Karpas-422 (cell line): ENCODE data around the gene CLK3. TPM values are rescaled to one million over a fixed set of nuclear protein-coding genes. Genes with fewer than 3 reads are reported as not detected.
"Not testable (repeated sequence)": the region's sequence is repeated elsewhere in the genome, so short reads cannot be mapped to it uniquely, and the experiment has no call there.

Source experiments
- DNase-seq: peaks from one replicate; pipeline ENCODE4 v3.0.0-alpha.2; 2015
- H2AFZ ChIP-seq: fragments of 200-600 bp; sonication (generic); 2 replicates; pipeline ENCODE4 v1.6.1; 2014; ENCODE audit warnings: antibody characterized with exemption, low read length, mixed read lengths
- H3K27ac ChIP-seq: fragments of 200-600 bp; sonication (generic); 2 replicates; pipeline ENCODE4 v1.5.1; 2014; ENCODE audit warnings: mild to moderate bottlenecking, low read length, moderate library complexity
- H3K27me3 ChIP-seq: fragments of 200-600 bp; sonication (generic); 2 replicates; pipeline ENCODE4 v1.6.1; 2014; ENCODE audit warnings: low read length, mixed read lengths
- H3K36me3 ChIP-seq: fragments of 200-600 bp; sonication (generic); 2 replicates; pipeline ENCODE4 v1.6.1; 2014; ENCODE audit warnings: low read length, mixed read lengths; ENCODE audit not compliant: insufficient read depth
- H3K4me1 ChIP-seq: fragments of 200-600 bp; sonication (generic); 2 replicates; pipeline ENCODE4 v1.6.1; 2014; ENCODE audit warnings: mild to moderate bottlenecking, low read length, mixed read lengths
- H3K4me2 ChIP-seq: fragments of 200-600 bp; sonication (generic); 2 replicates; pipeline ENCODE4 v1.6.1; 2014; ENCODE audit warnings: low read length, low read depth, mild to moderate bottlenecking; ENCODE audit not compliant: poor library complexity, severe bottlenecking
- H3K4me3 ChIP-seq: fragments of 200-600 bp; sonication (generic); 2 replicates; pipeline ENCODE4 v1.5.1; 2014; ENCODE audit warnings: mild to moderate bottlenecking, antibody characterized with exemption, low read length, mixed read lengths
- H3K79me2 ChIP-seq: fragments of 200-600 bp; sonication (generic); 2 replicates; pipeline ENCODE4 v1.6.1; 2014; ENCODE audit warnings: mild to moderate bottlenecking, low read length, mixed read lengths
- H3K9ac ChIP-seq: fragments of 200-600 bp; sonication (generic); 2 replicates; pipeline ENCODE4 v1.6.0; 2014; ENCODE audit warnings: low read length
- H3K9me2 ChIP-seq: fragments of 200-600 bp; sonication (generic), shearing (Covaris generic); replicated peaks from 2 replicates; pipeline ENCODE4 v1.6.0; 2014; ENCODE audit warnings: mild to moderate bottlenecking, low read length, moderate library complexity; ENCODE audit not compliant: insufficient read depth
- H3K9me3 ChIP-seq: fragments of 300-700, 200-600 bp; sonication (generic); 2 replicates; pipeline ENCODE4 v1.6.1; 2014; ENCODE audit warnings: low read length, mixed read lengths
- H4K20me1 ChIP-seq: fragments of 200-600 bp; sonication (generic); 2 replicates; pipeline ENCODE4 v1.6.1; 2014; ENCODE audit warnings: mild to moderate bottlenecking, antibody characterized with exemption, low read length, low read depth; ENCODE audit not compliant: insufficient read depth
- total RNA-seq: library from RNA; depleted of rRNA; stranded (reverse); fragments of >200 nt; shearing (Covaris generic); gene quantifications from 2 replicates; pipeline ENCODE4 v1.2.3, GENCODE V29; 2014; ENCODE audit warnings: low replicate concordance

The CLK3 gene
- total RNA-seq, 1 experiment from 2014 or later = 114 TPM

DNA sequence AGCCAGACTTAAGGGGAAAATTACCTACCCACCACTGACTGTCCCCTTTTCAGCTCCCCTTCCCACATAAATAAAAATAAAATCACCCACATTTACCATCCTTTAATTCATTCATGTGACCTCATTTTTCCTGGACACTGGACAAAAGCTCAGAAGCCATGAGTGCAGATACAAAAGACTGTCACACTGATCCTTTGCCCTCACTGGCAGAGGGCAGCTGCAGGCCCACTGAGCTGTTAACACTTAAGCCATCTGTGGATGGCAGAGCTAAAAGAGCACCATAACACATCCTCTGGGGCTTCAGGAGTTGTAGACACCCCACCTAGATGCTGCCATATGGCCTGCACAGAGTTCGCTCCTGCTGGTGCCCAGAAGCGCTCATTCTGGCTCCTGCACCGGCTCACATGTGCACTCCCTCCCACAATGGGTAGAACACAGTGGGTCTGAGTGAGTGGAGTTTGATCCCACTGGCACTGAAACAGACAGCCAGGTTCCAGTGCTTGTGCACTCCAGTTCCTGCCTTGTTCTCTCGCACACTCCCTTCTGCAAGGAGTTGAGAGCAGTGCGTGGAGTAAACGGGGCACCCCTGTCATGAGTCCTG lies 41.4 kb downstream of the CLK3 start:
- Histone ChIP-seq H3K27me3 (no peaks in the 10 kb centered on the region), H3K4me1 (no peaks in the 10 kb centered on the region), H3K9ac (no peak overlapping the region), H3K36me3 (peaks cover 8% of the 10 kb centered on the region; the same call in 1 of the 2 replicates), H3K79me2 (peaks cover 64% of the 10 kb centered on the region), H2AFZ (no peak overlapping the region), H3K4me3 (no peak overlapping the region), H4K20me1 (0 out of 2 replicates have a peak, but pooled peaks cover 3% of the 10 kb centered on the region), H3K9me3 (no peaks in the 10 kb centered on the region), H3K9me2 (no peaks in the 10 kb centered on the region), H3K27ac (no peak overlapping the region), H3K4me2 (no peak overlapping the region)
- DNase-seq = no peak

DNA sequence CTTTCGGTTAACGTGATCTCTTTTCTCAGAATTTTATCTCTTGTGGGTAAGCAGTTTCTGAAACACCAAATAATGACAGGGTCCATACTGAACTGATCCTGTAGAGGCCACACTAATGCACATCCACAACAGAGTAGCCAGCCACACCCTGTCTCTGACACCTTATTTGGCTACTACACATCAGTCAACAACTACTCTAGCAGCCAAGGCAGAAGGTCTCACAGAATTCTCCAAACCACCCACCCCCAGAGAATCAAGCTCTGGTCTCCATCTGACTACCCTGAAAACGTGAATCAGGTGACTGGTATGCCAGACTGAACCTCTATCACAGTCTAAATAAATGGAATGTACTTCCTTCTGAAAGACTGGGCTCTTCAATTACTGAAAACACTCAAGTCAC lies 42.2 kb downstream of the CLK3 start:
- H3K36me3 ChIP-seq = peaks cover 8% of the 10 kb centered on the region; the same call in 1 of the 2 replicates
- DNase-seq = no peak
- H3K4me1 ChIP-seq = no peaks in the 10 kb centered on the region
- no peak overlapping the region for H3K4me2 ChIP-seq
- H3K27me3 ChIP-seq = no peaks in the 10 kb centered on the region
- no peaks in the 10 kb centered on the region for H3K9me2 ChIP-seq
- no peak overlapping the region for H3K27ac ChIP-seq
- H4K20me1 ChIP-seq = 0 out of 2 replicates have a peak, but pooled peaks cover 3% of the 10 kb centered on the region
- no peak overlapping the region for H2AFZ ChIP-seq
- no peak overlapping the region for H3K4me3 ChIP-seq
- no peaks in the 10 kb centered on the region for H3K9me3 ChIP-seq
- H3K9ac ChIP-seq = no peak overlapping the region
- H3K79me2 ChIP-seq = peaks cover 71% of the 10 kb centered on the region

DNA sequence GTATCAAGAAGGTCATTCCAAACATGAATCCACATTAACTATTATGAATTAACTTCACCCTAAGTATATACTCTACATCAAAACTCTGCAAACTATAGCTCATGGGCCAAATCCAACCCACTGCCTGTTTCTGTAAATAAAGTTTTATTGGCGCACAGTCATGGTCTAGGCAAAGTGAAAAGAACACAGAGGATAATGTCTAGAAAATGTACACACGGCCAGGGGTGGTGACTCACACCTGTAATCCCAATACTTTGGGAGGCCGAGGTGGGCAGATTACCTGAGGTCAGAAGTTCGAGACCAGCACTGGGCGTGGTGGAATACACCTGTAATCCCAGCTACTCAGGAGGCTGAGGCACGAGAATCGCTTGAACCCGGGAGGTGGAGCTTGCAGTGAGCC lies 45.6 kb downstream of the CLK3 start:
- H3K9me3 ChIP-seq = not testable (repeated sequence)

DNA sequence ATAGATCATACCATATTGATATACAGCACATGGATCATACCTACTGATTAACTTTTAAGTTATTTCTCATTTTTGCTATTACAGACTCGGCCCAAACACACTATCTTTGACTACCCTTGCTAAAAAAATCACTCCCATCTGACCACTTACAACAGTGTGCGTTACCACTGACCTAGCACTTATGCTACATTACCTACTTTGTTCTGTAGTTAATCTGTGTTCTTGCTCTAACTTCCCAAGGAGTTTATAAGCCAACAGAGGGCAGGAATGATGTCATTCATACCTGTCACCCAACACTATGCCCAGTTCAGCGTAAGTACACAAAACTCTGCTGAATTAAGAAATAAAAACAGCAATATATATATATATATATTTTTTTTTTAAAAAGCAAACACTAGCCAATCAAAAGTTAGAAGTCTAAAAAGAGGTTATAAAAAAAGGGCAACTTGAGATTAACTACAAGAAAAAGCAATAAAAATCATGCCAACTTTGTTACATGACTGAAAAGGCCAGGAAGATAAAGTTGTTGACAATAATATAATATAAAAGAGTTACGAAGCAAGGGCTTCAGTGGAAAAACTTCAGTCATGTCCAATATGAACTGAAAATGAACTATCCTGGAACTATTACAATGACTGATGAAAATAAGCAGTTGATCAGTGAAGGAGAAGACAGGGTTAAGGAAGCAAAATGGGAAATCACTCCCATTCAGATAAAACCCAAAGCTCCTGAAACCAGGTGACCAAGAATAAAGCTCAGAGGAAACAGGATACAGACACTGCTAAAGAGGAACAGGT lies 46.6 kb downstream of the CLK3 start:
- 0 out of 2 replicates have a peak, but pooled peaks cover 3% of the 10 kb centered on the region for H4K20me1 ChIP-seq
- DNase-seq = no peak
- no peak overlapping the region for H2AFZ ChIP-seq
- H3K36me3 ChIP-seq = no peaks in the 10 kb centered on the region; the same call in 1 of the 2 replicates
- no peaks in the 10 kb centered on the region for H3K27me3 ChIP-seq
- no peak overlapping the region for H3K27ac ChIP-seq
- no peaks in the 10 kb centered on the region for H3K9me2 ChIP-seq
- H3K4me1 ChIP-seq = no peaks in the 10 kb centered on the region
- H3K4me2 ChIP-seq = no peak overlapping the region
- H3K79me2 ChIP-seq = peaks cover 74% of the 10 kb centered on the region
- H3K9ac ChIP-seq = no peak overlapping the region
- H3K9me3 ChIP-seq = no peaks in the 10 kb centered on the region
- no peak overlapping the region for H3K4me3 ChIP-seq

More for the DNA sequence above, 45.6 kb downstream of the CLK3 start:
- peaks cover 75% of the 10 kb centered on the region for H3K79me2 ChIP-seq
- not testable (repeated sequence) for DNase-seq, H2AFZ ChIP-seq, H3K4me1 ChIP-seq, H3K9ac ChIP-seq, H4K20me1 ChIP-seq, H3K27ac ChIP-seq, H3K9me2 ChIP-seq, H3K4me3 ChIP-seq, H3K27me3 ChIP-seq, H3K36me3 ChIP-seq, H3K4me2 ChIP-seq

DNA sequence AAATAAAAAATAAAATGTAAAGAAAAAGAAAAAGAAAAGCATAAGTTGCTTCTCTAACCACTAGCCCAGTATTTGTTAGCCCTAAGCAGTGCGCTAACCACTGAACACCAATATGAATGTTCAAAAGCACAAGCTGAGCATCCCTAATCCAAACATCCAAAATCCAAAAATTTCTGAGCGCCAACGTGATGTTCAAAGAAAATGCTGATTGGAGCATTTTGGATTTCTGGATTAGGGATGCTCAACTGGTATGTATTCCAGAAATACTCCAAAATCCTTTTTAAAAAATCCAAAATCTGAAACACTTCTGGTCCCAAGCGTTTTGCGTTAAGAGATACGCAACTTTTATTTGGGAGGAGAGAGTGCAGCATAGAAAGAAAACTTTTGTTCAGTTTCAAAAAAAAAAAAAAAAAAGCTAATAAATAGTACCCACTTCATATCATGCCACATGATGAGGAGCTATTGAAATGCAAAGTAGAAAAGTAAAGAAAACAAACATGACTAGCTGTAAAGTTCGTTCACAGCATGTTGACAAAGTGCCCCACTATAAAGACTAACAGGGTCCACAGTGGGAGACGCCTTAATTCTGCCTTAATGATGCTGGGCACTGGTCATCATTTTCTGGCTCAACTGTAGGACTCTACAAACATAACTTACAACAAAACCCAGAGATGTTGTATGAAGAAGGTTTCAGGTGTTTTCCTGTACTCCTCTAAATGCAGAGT lies 47.8 kb downstream of the CLK3 start:
- no peak overlapping the region for H3K9ac ChIP-seq
- no peak overlapping the region for H3K4me2 ChIP-seq
- H3K27me3 ChIP-seq = no peaks in the 10 kb centered on the region
- H3K27ac ChIP-seq = no peak overlapping the region
- no peaks in the 10 kb centered on the region for H3K9me2 ChIP-seq
- H3K4me3 ChIP-seq = no peak overlapping the region
- peaks cover 4% of the 10 kb centered on the region; the same call in 1 of the 2 replicates for H3K36me3 ChIP-seq
- no peaks in the 10 kb centered on the region for H3K4me1 ChIP-seq
- peaks cover 74% of the 10 kb centered on the region for H3K79me2 ChIP-seq
- no peak overlapping the region for H2AFZ ChIP-seq
- DNase-seq = no peak
- 0 out of 2 replicates have a peak, but pooled peaks cover 3% of the 10 kb centered on the region for H4K20me1 ChIP-seq
- H3K9me3 ChIP-seq = no peaks in the 10 kb centered on the region

DNA sequence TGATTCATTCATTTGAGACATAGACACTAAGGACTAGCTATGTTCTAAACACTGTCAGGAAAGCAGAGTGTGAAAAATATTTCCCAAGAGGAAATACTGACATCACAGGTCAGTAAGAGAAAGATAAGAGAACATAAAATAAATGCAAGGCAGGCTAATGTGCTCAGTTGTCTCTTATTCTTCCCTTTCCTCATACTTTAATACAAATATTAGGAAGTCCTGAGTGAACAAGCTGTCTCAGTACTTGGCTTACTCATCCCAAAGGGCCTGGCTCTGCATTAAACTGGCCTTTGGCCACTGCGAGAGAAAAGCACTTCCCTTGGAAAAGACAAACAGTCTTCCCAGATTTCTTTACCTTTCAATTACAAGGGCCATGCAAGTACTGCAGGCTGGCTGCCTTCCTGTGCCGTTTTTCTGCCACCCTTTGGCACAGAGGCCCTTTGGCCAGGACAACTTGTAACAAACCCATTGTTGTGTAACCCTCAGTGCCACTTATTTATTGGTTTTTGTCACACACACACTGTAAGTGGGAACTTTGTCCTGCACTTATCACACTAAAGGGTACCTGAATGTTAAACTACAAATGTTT lies 48.5 kb downstream of the CLK3 start:
- peaks cover 70% of the 10 kb centered on the region for H3K79me2 ChIP-seq
- H3K4me3 ChIP-seq = no peak overlapping the region
- H3K9ac ChIP-seq = no peak overlapping the region
- no peaks in the 10 kb centered on the region for H3K9me2 ChIP-seq
- H3K27me3 ChIP-seq = no peaks in the 10 kb centered on the region
- H4K20me1 ChIP-seq = 0 out of 2 replicates have a peak, but pooled peaks cover 3% of the 10 kb centered on the region
- no peaks in the 10 kb centered on the region for H3K9me3 ChIP-seq
- H3K4me1 ChIP-seq = no peaks in the 10 kb centered on the region
- no peak for DNase-seq
- no peak overlapping the region for H2AFZ ChIP-seq
- no peak overlapping the region for H3K4me2 ChIP-seq
- no peak overlapping the region for H3K27ac ChIP-seq
- peaks cover 4% of the 10 kb centered on the region; the same call in 1 of the 2 replicates for H3K36me3 ChIP-seq

DNA sequence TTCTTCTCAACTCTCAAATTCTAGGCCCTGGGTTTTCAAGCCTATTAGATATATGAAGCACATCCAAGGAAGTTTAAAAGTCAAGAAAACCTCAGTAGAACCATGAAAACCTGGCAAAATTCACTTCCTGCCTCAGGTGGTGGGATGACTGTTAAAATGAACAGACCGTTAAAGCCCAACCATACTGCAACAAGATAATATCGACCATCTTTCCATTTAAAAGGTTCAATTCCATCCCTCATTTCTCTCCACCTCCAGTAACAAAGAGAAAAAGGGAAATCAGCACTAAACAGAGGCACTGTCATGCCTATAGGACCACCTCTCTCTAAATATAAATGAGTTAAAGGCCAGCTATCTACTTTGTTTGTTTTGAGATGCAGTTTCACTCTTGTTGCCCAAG lies 49.0 kb downstream of the CLK3 start:
- no peak overlapping the region for H2AFZ ChIP-seq
- no peaks in the 10 kb centered on the region for H3K27me3 ChIP-seq
- H3K27ac ChIP-seq = no peak overlapping the region
- no peaks in the 10 kb centered on the region for H3K4me1 ChIP-seq
- H3K4me2 ChIP-seq = no peak overlapping the region
- DNase-seq = no peak
- H3K9me2 ChIP-seq = no peaks in the 10 kb centered on the region
- no peak overlapping the region for H3K4me3 ChIP-seq
- H4K20me1 ChIP-seq = 0 out of 2 replicates have a peak, but pooled peaks cover 3% of the 10 kb centered on the region
- H3K9ac ChIP-seq = no peak overlapping the region
- H3K79me2 ChIP-seq = peaks cover 68% of the 10 kb centered on the region
- no peaks in the 10 kb centered on the region for H3K9me3 ChIP-seq
- H3K36me3 ChIP-seq = peaks cover 4% of the 10 kb centered on the region; the same call in 1 of the 2 replicates
